ACHN (cell line): ENCODE measurements around the gene CIC.

ENCODE experiments used
- DNase-seq: peaks from one replicate; pipeline ENCODE4 v3.0.0-alpha.2; 2015
- in situ Hi-C: cut with HindIII; loops from 2 replicates; pipeline ENCODE4 v1.10.0; 2017; ENCODE audit warnings: low sequenced_read_pairs, low pct_ligation_motif_present, low pct_unique_long_range_greater_than_20kb

CIC gene

GRCh38 chr19:42283188-42284065, 14.4 kb downstream of the CIC start:
- peak; percentile 90 for DNase-seq
- in situ Hi-C loops: no loop called here

- peak; percentile 73 for DNase-seq
- in situ Hi-C loops: no loop called here
These were observed 15.0 kb downstream of the CIC start for GRCh38 chr19:42284066-42284501.

GRCh38 chr19:42284591-42285341, 15.7 kb downstream of the CIC start:
- in situ Hi-C loops: no loop called here
- DNase-seq: no peak

- no peak for DNase-seq
- in situ Hi-C loops: no loop called here
These were observed 16.5 kb downstream of the CIC start for GRCh38 chr19:42285541-42285941.

GRCh38 chr19:42285988-42286348, 16.9 kb downstream of the CIC start:
- no peak for DNase-seq

GRCh38 chr19:42286349-42287016, 17.4 kb downstream of the CIC start:
- DNase-seq: no peak
- in situ Hi-C loops: no loop called here

More at GRCh38 chr19:42285988-42286348, 16.9 kb downstream of the CIC start:
- in situ Hi-C loops: no loop called here

GRCh38 chr19:42287017-42287826, 18.2 kb downstream of the CIC start:
- in situ Hi-C loops: no loop called here
- no peak for DNase-seq

- DNase-seq: no peak
- in situ Hi-C loops: no loop called here
These were observed 18.7 kb downstream of the CIC start for GRCh38 chr19:42287827-42288107.

- in situ Hi-C loops: no loop called here
- no peak for DNase-seq
These were observed 19.3 kb downstream of the CIC start for GRCh38 chr19:42288387-42288786.

GRCh38 chr19:42288881-42289555, 20.0 kb downstream of the CIC start:
- DNase-seq: no peak
- in situ Hi-C loops: no loop called here

- in situ Hi-C loops: no loop called here
- DNase-seq: no peak
These were observed 20.5 kb downstream of the CIC start for GRCh38 chr19:42289556-42290041.

- DNase-seq: no peak
- in situ Hi-C loops: no loop called here
These were observed 21.1 kb downstream of the CIC start for GRCh38 chr19:42290136-42290522.

- in situ Hi-C loops: no loop called here
- peak; percentile 34 for DNase-seq
These were observed 21.7 kb downstream of the CIC start for GRCh38 chr19:42290523-42291434.

GRCh38 chr19:42291435-42291810, 22.4 kb downstream of the CIC start:
- in situ Hi-C loops: no loop called here
- DNase-seq: no peak

- in situ Hi-C loops: no loop called here
- DNase-seq: no peak
These were observed 23.2 kb downstream of the CIC start for GRCh38 chr19:42292042-42292960.

GRCh38 chr19:42292963-42293362, 23.9 kb downstream of the CIC start:
- in situ Hi-C loops: no loop called here
- DNase-seq: no peak
